Skeletal muscle tissue (tissue), 4 donors: ENCODE results near the gene FTL. TPM values are rescaled to one million over a fixed set of nuclear protein-coding genes. Genes with fewer than 3 reads are reported as not detected.

ENCODE experiments used
- H3K27ac ChIP-seq: one replicate; pipeline ENCODE4 v1.7.0; 2013; ENCODE audit warnings: mild to moderate bottlenecking, low read depth, low read length, inconsistent platforms
- H3K27me3 ChIP-seq, 3 donors: one replicate each; pipeline ENCODE4 v1.7.0; 2013; ENCODE audit warnings: low read length in 3 of 3; ENCODE audit not compliant: control insufficient read depth in 3 of 3, insufficient read depth in 3 of 3
- H3K36me3 ChIP-seq, 3 donors: one replicate each; pipeline ENCODE4 v1.7.0; 2013; ENCODE audit warnings: low read length in 3 of 3; ENCODE audit not compliant: control insufficient read depth in 3 of 3, insufficient read depth in 3 of 3
- H3K4me1 ChIP-seq, 3 donors: one replicate each; pipeline ENCODE4 v1.7.0; 2013; ENCODE audit warnings: low read length in 3 of 3, mild to moderate bottlenecking in 3 of 3; ENCODE audit not compliant: control insufficient read depth in 3 of 3, insufficient read depth in 3 of 3
- H3K4me3 ChIP-seq, 3 donors: one replicate each; pipeline ENCODE4 v1.7.0; 2013; ENCODE audit warnings: low read length in 3 of 3
- H3K9ac ChIP-seq, 3 donors: one replicate each; pipeline ENCODE4 v1.7.0; 2013; ENCODE audit warnings: low read length in 3 of 3, mild to moderate bottlenecking in 3 of 3, moderate library complexity in 2 of 3, low read depth in 1 of 3
- H3K9me3 ChIP-seq, 3 donors: one replicate each; pipeline ENCODE4 v1.7.0; 2013; ENCODE audit warnings: low read length in 3 of 3; ENCODE audit not compliant: control insufficient read depth in 3 of 3
- total RNA-seq: library from RNA; depleted of rRNA; stranded (reverse); fragments of >200 nt; gene quantifications from one replicate; pipeline ENCODE4 v1.2.3, GENCODE V29; 2014
- donor health status: Osteomylitis.

Gene FTL
- total RNA-seq, 1 donor from 2014 or later = 470 TPM

DNA sequence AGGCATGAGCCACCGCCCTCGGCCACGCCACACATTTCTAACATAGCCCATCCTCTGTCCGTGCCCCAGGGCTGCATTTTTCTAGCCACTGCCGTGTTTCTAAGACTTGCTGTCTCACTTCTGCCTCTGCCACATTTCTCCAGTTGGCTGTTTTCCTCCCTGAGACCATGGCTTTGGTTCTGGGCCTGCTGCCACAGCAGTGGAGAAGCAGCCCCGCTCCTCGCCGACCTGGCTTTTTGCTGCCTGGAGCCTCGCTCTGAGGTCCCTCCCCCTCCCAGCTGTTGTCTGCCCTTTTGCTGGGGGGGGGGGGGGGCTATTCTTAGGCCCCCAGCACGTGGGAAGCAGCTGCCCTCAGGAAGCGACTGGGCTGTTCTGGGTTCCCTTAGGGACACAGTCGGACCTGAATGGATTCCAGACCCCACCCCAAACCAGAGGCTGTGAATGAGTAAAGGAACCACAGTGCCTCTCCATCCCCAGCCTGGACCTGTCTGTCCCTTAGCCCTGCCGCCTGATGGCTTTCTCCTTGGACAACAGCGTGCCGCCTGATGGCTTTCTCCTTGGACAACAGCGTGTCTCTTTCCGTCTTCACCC lies 24.7 kb downstream of the FTL start:
- peak overlapping the region; percentile 98 for H3K27ac ChIP-seq
- H3K27me3 ChIP-seq = no peaks in the 10 kb centered on the region
- peak overlapping the region; percentile 66 to 99 (median 98) for H3K4me3 ChIP-seq
- peak overlapping the region; percentile 99 to 100 (median 100) for H3K9ac ChIP-seq
- H3K4me1 ChIP-seq = peaks cover 60 to 81% (median 75%) of the 10 kb centered on the region in 3 donors
- H3K36me3 ChIP-seq = peaks cover 31 to 47% (median 37%) of the 10 kb centered on the region in 3 donors
- no peaks in the 10 kb centered on the region for H3K9me3 ChIP-seq

DNA sequence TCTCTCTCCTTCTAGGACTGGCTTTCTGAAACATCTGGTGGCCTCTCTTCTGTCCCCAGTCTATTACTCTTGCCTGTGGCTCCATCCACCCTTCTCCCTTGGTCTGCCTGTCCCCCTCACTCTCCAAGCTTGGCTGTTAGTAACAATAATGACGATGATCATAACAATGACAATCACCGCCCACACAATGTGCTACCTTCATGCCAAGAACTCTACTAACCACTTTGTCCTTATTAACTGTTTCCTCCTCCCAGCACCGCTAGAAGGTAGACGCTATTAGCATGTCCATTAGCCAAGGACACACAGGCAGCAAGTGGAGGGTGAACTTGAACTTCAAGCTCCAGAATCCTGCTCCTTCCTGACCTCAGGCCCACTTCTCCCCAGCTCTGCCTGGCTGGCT lies 25.3 kb downstream of the FTL start:
- H3K27me3 ChIP-seq = no peaks in the 10 kb centered on the region
- H3K4me3 ChIP-seq = peak overlapping the region; percentile 66 to 99 (median 98)
- H3K9me3 ChIP-seq = no peaks in the 10 kb centered on the region
- peak overlapping the region; percentile 99 to 100 (median 100) for H3K9ac ChIP-seq
- H3K4me1 ChIP-seq = peaks cover 64 to 81% (median 75%) of the 10 kb centered on the region in 3 donors
- peak overlapping the region; percentile 98 for H3K27ac ChIP-seq
- peaks cover 25 to 41% (median 31%) of the 10 kb centered on the region in 3 donors for H3K36me3 ChIP-seq

- Histone ChIP-seq H3K9ac (peak overlapping the region; percentile 99 to 100 (median 100)), H3K4me3 (peak overlapping the region; percentile 63 to 99 (median 98)), H3K4me1 (peaks cover 61 to 74% (median 67%) of the 10 kb centered on the region in 3 donors)
Observed at GRCh38 chr19:48991011-48991609, 26.0 kb downstream of the FTL start.

GRCh38 chr19:48991873-48992580 lies 26.9 kb downstream of the FTL start:
- peaks cover 12 to 32% (median 21%) of the 10 kb centered on the region in 3 donors for H3K36me3 ChIP-seq
- H3K9me3 ChIP-seq = no peaks in the 10 kb centered on the region
- peak overlapping the region; percentile 97 to 99 (median 98) for H3K4me3 ChIP-seq
- peak overlapping the region; percentile 98 for H3K27ac ChIP-seq
- peak overlapping the region; percentile 99 to 100 (median 100) for H3K9ac ChIP-seq
- H3K27me3 ChIP-seq = no peaks in the 10 kb centered on the region
- peaks cover 55 to 67% (median 61%) of the 10 kb centered on the region in 3 donors for H3K4me1 ChIP-seq

More at GRCh38 chr19:48991011-48991609, 26.0 kb downstream of the FTL start:
- peaks cover 18 to 34% (median 24%) of the 10 kb centered on the region in 3 donors for H3K36me3 ChIP-seq
- H3K9me3 ChIP-seq = no peaks in the 10 kb centered on the region
- no peaks in the 10 kb centered on the region for H3K27me3 ChIP-seq
- H3K27ac ChIP-seq = peak overlapping the region; percentile 98

GRCh38 chr19:48992581-48993174 lies 27.6 kb downstream of the FTL start:
- H3K27ac ChIP-seq = peak overlapping the region; percentile 98
- H3K9me3 ChIP-seq = no peaks in the 10 kb centered on the region
- H3K9ac ChIP-seq = peak overlapping the region; percentile 99 to 100 (median 100)
- H3K36me3 ChIP-seq = peaks cover 9 to 28% (median 17%) of the 10 kb centered on the region in 3 donors
- peak overlapping the region; percentile 97 to 99 (median 98) for H3K4me3 ChIP-seq
- H3K27me3 ChIP-seq = no peaks in the 10 kb centered on the region
- peaks cover 50 to 63% (median 54%) of the 10 kb centered on the region in 3 donors for H3K4me1 ChIP-seq

- peak within 1 kb of the TSS; percentile 99 to 100 (median 100) for H3K9ac ChIP-seq
- peaks cover 46 to 60% (median 53%) of the 10 kb centered on the region in 3 donors for H3K4me1 ChIP-seq
- peak within 1 kb of the TSS; percentile 97 to 99 (median 98) for H3K4me3 ChIP-seq
- H3K9me3 ChIP-seq = no peaks in the 10 kb centered on the region
- H3K27ac ChIP-seq = peak within 1 kb of the TSS; percentile 98
- no peaks in the 10 kb centered on the region for H3K27me3 ChIP-seq
- peaks cover 4 to 22% (median 15%) of the 10 kb centered on the region in 3 donors for H3K36me3 ChIP-seq
Observed at GRCh38 chr19:48993175-48994034, 28.3 kb downstream of the FTL start, which contains the start of the genes GYS1 and RUVBL2. TSS of gene GYS1 (minus strand) at chr19:48993309. CDS start at chr19:48993112, 197 bp downstream. TSS of gene RUVBL2 (plus strand) at chr19:48993887. CDS start at chr19:48993912, 25 bp downstream.

DNA sequence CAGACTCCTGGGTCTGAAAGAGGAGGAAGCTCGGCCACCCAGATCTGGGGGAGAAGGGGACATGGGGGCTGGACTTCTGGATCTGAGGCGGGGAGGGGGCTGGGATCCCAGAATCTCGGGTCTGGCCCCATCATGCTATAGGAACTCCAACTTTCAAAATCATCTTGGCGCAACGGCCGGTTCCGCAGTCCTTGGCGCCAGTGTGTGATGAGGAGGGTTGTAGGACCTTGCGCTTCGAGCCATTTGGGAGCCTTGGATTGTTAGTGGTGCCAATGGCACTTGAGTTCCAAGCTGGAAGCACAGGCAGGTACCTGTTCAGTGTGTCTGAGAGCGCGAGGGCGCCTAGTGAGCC lies 28.9 kb downstream of the FTL start:
- Histone ChIP-seq H3K9ac (peak overlapping the region; percentile 82 to 89 (median 84)), H3K36me3 (peaks cover 0 to 18% (median 9%) of the 10 kb centered on the region in 3 donors), H3K4me1 (peaks cover 41 to 54% (median 47%) of the 10 kb centered on the region in 3 donors), H3K27me3 (no peaks in the 10 kb centered on the region), H3K27ac (peak overlapping the region; percentile 98), H3K4me3 (peak overlapping the region; percentile 91 to 98 (median 97)), H3K9me3 (no peaks in the 10 kb centered on the region)

- H3K4me1 ChIP-seq = peaks cover 12 to 29% (median 26%) of the 10 kb centered on the region in 3 donors
- peak overlapping the region; percentile 30 for H3K27ac ChIP-seq
Observed at GRCh38 chr19:48997972-48998371, 32.9 kb downstream of the FTL start.

More at GRCh38 chr19:48997972-48998371, 32.9 kb downstream of the FTL start:
- Histone ChIP-seq H3K9me3 (no peaks in the 10 kb centered on the region), H3K4me3 (no peak overlapping the region), H3K36me3 (peaks cover 0 to 4% (median 4%) of the 10 kb centered on the region in 3 donors), H3K9ac (peak overlapping the region in 1 of 3 donors; percentile 40), H3K27me3 (no peaks in the 10 kb centered on the region)
